Measurements from ENCODE around the gene CARM1. TPM values are rescaled to one million over a fixed set of nuclear protein-coding genes. Genes with fewer than 3 reads are reported as not detected.
"Not testable (repeated sequence)": the region's sequence is repeated elsewhere in the genome, so short reads cannot be mapped to it uniquely, and the experiment has no call there.

The CARM1 gene
- total and polyA plus RNA-seq, 8 donors, result 13.0 to 24.7 (median 16.6) TPM

GRCh38 chr19:10946958-10947657 is 75.8 kb downstream of the CARM1 start:
- no peak overlapping the region for H3K4me3 ChIP-seq
- no peaks in the 10 kb centered on the region for H3K27me3 ChIP-seq
- no peak for FAIRE-seq
- no peaks in the 10 kb centered on the region for H3K9me3 ChIP-seq
- no peak for TF ChIP-seq CTCF (IDR thresholded peaks at IDR 0.05)
- no peak for DNase-seq
- intact Hi-C loops (cut with DNase I), result no loop called here
- peak overlapping the region; percentile 49 to 77 (median 63) for H3K27ac ChIP-seq
- ATAC-seq, result peak; percentile 42 to 72 (median 60)
- H3K36me3 ChIP-seq, result no peaks in the 10 kb centered on the region
- H3K4me1 ChIP-seq, result peaks cover 0 to 21% (median 6%) of the 10 kb centered on the region in 3 donors
- WGBS, 2 donors, result 39 to 45% methylated on average over 6 of the region's 6 CpGs

DNA sequence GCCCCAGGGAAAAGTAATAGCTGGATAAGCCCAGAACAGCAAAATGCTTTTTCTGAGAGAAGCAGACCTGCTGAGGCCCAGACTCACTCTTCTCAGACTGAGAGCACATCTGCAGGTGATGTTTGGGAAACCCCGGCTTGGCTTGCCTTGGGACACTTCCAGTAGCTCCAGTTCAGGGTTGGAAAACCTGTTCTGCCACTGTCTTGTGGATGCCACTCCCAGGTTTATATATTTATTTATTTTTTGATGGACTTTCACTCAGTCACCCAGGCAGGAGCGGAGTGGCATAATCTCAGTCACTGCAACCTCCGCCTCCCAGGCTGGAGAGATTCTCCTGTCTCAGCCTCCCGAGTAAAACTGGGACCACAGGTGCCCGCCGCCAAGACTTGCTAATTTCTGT is 81.5 kb downstream of the CARM1 start:
- no peak for TF ChIP-seq CTCF (IDR thresholded peaks at IDR 0.05)
- 59 to 63% methylated on average over 6 of the region's 6 CpGs for WGBS, 2 donors
- intact Hi-C loops (cut with DNase I), result no loop called here
- Histone ChIP-seq H3K9me3 (no peaks in the 10 kb centered on the region), H3K36me3 (no peaks in the 10 kb centered on the region), H3K27me3 (no peaks in the 10 kb centered on the region), H3K4me3 (no peak overlapping the region), H3K27ac (peak overlapping the region in 2 of 4 donors; percentile 5 to 54), H3K4me1 (peaks cover 0 to 15% (median 0%) of the 10 kb centered on the region in 3 donors)
- ATAC-seq, result peak in 3 of 4 donors; percentile 41 to 86 (median 64)
- peak in 1 of 6 donors; percentile 55 for DNase-seq
- no peak for FAIRE-seq

- H3K4me1 ChIP-seq, result peaks cover 0 to 11% (median 4%) of the 10 kb centered on the region in 3 donors
- peak overlapping the region in 1 of 4 donors; percentile 81 for H3K4me3 ChIP-seq
- H3K36me3 ChIP-seq; H3K27me3 ChIP-seq; FAIRE-seq; intact Hi-C loops (cut with DNase I); ATAC-seq; DNase-seq; H3K9me3 ChIP-seq: not testable (repeated sequence)
- peak overlapping the region in 1 of 4 donors; percentile 95 for H3K27ac ChIP-seq
- 95% methylated on average over 19 of the region's 19 CpGs for WGBS, 2 donors
Measured at GRCh38 chr19:10959277-10959968, 88.1 kb downstream of the CARM1 start.

DNA sequence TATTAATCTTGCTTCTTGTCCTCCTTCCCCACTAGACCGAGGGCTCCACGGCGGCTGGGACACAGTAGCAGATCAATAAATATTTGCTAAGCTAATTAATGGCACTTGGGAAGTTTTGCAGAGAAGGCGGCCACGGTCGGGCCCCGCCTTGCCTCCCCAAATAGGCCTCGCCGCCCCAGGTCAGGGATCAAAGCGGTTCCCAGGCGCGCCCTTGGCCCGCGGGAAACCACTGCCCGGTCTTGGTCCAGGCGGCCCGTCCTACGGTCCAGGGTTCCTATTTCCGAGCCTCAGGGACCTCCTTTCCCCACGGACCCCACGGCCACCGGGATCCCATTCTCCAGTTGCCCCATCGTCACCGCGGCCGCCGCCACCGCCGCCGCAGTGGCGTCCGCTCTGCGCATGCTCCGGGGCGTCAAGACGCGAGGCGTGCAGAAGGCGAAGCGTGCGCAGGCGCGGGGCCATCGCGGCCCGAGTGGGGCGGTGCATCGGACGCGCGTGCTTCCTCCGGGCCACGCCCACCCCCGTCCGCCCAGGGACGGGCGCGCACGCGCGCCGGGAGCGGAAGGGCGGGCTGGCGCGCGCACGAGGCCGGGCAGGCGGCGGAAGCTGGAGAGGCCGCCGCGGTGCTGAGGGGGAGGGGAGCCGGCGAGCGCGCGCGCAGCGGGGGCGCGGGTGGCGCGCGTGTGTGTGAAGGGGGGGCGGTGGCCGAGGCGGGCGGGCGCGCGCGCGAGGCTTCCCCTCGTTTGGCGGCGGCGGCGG is 89.1 kb downstream of the CARM1 start, which contains the start of gene SMARCA4:
SMARCA4 (plus strand) TSS at position 717 of the 759 bp plus-strand sequence. CDS start 23,122 bp downstream, outside the sequence.
- DNase-seq, result peak; percentile 95 to 99 (median 98)
- Histone ChIP-seq H3K27me3 (no peaks in the 10 kb centered on the region), H3K9me3 (no peaks in the 10 kb centered on the region), H3K36me3 (no peaks in the 10 kb centered on the region), H3K4me3 (peak within 1 kb of the TSS; percentile 73 to 84 (median 82)), H3K27ac (peak within 1 kb of the TSS; percentile 89 to 95 (median 94)), H3K4me1 (peaks cover 0 to 11% (median 4%) of the 10 kb centered on the region in 3 donors)
- no peak for FAIRE-seq
- intact Hi-C loops (cut with DNase I), result no loop called here
- peak; percentile 92 to 98 (median 95) for ATAC-seq
- WGBS, 2 donors, result 0 to 1% methylated on average over 62 to 100 of the region's 100 CpGs
- TF ChIP-seq CTCF (IDR thresholded peaks at IDR 0.05), result no peak
